ENCODE measurements around the gene MYO7B. TPM values are rescaled to one million over a fixed set of nuclear protein-coding genes. Genes with fewer than 3 reads are reported as not detected.
"Not testable (repeated sequence)": the region's sequence is repeated elsewhere in the genome, so short reads cannot be mapped to it uniquely, and the experiment has no call there.

The MYO7B gene
- polyA plus RNA-seq, 1 of the 3 experiments (the other 2 are of a cell fraction): 0.08 TPM

- TF ChIP-seq PBX3 (IDR thresholded peaks at IDR 0.05): no peak
- no peak for TF ChIP-seq CHD2 (IDR thresholded peaks at IDR 0.05; ENCODE audit: low read length, partially characterized antibody)
Measured at GRCh38 chr2:127569666-127570065, 34.2 kb downstream of the MYO7B start (continued).

GRCh38 chr2:127570282-127571250, 35.1 kb downstream of the MYO7B start:
- no peak for DNase-seq
- ChIA-PET CTCF (interaction anchor here (2.1 kb wide), 1 partner anchor 21 kb away, joined by 6 read pairs; no protein-coding TSS in a partner anchor), POLR2A (no interaction called here)
- no peaks in the 10 kb centered on the region for H3K9me2 ChIP-seq
- no peak overlapping the region for H3K27ac ChIP-seq (ENCODE audit: low read depth in 2 of 2, low read length in 1 of 2)
- no peak overlapping the region for H3K4me2 ChIP-seq
- no peaks in the 10 kb centered on the region for H3K79me2 ChIP-seq (ENCODE audit: insufficient read depth)
- H3K9ac ChIP-seq: no peak overlapping the region
- no peaks in the 10 kb centered on the region for H3K9me3 ChIP-seq
- H3K27me3 ChIP-seq (ENCODE audit: insufficient read depth): no peaks in the 10 kb centered on the region
- no peaks in the 10 kb centered on the region for H3F3A ChIP-seq (replicated peaks; ENCODE audit: insufficient read depth)
- no peak overlapping the region for H2AFZ ChIP-seq (ENCODE audit: low read depth)
- H4K20me1 ChIP-seq (ENCODE audit: insufficient read depth): no peaks in the 10 kb centered on the region
- H3K4me3 ChIP-seq (ENCODE audit: low read depth in 2 of 2, low read length in 1 of 2): no peak overlapping the region
- peaks cover 0 to 8% of the 10 kb centered on the region in 2 experiments; a peak in 2 of 4 replicates for H3K4me1 ChIP-seq (ENCODE audit: control insufficient read depth in 1 of 2, insufficient read depth in 2 of 2, low read depth in 1 of 2, low read length in 1 of 2)
- 79% methylated on average over 17 of the region's 18 CpGs for WGBS (ENCODE audit: low lambda C conversion rate)
- no peak for TF ChIP-seq GATA2 (CRISPR knock-in tag; IDR thresholded peaks at IDR 0.05)
- no peak for TF ChIP-seq IRF3 (IDR thresholded peaks at IDR 0.05; ENCODE audit: low read depth, low read length)
- TF ChIP-seq MAX (IDR thresholded peaks at IDR 0.05; ENCODE audit: low read depth): no peak
- no peak for TF ChIP-seq REST (IDR thresholded peaks at IDR 0.05; ENCODE audit: low read depth, low read length)
- H3K36me3 ChIP-seq (replicated peaks in 1 of 2; ENCODE audit: control insufficient read depth in 1 of 2, insufficient read depth in 2 of 2, low read length in 1 of 2): no peaks in the 10 kb centered on the region

- H4K20me1 ChIP-seq (ENCODE audit: insufficient read depth); H3K36me3 ChIP-seq (replicated peaks in 1 of 2; ENCODE audit: control insufficient read depth in 1 of 2, insufficient read depth in 2 of 2, low read length in 1 of 2); DNase-seq; H3K4me3 ChIP-seq (ENCODE audit: low read depth in 2 of 2, low read length in 1 of 2); H3F3A ChIP-seq (replicated peaks; ENCODE audit: insufficient read depth); H3K9me2 ChIP-seq; POLR2A ChIA-PET; H2AFZ ChIP-seq (ENCODE audit: low read depth); H3K4me2 ChIP-seq; H3K27ac ChIP-seq (ENCODE audit: low read depth in 2 of 2, low read length in 1 of 2); H3K9ac ChIP-seq; CTCF ChIA-PET; H3K9me3 ChIP-seq; H3K27me3 ChIP-seq (ENCODE audit: insufficient read depth); H3K79me2 ChIP-seq (ENCODE audit: insufficient read depth): not testable (repeated sequence)
- WGBS (ENCODE audit: low lambda C conversion rate): 97% methylated on average over 2 of the region's 2 CpGs
- peaks cover 8 to 14% of the 10 kb centered on the region in 2 experiments; a peak in 3 of 4 replicates for H3K4me1 ChIP-seq (ENCODE audit: control insufficient read depth in 1 of 2, insufficient read depth in 2 of 2, low read depth in 1 of 2, low read length in 1 of 2)
Measured at GRCh38 chr2:127572352-127572751, 36.9 kb downstream of the MYO7B start.
